GM12873 (cell line): ENCODE measurements around the gene DOCK7.

Experiments used
- TF ChIP-seq, protein P1 (sequence below): IDR thresholded peaks from 2 replicates; pipeline ENCODE4 v1.5.1; 2012; ENCODE audit warnings: low read depth, mild to moderate bottlenecking, moderate library complexity, low read length, control low read depth; ENCODE audit not compliant: insufficient read depth; ENCODE audit errors: missing control alignments

The DOCK7 gene

GRCh38 chr1:62725255-62725654 is 37.1 kb upstream of the DOCK7 start:
- TF ChIP-seq, protein P1, sequence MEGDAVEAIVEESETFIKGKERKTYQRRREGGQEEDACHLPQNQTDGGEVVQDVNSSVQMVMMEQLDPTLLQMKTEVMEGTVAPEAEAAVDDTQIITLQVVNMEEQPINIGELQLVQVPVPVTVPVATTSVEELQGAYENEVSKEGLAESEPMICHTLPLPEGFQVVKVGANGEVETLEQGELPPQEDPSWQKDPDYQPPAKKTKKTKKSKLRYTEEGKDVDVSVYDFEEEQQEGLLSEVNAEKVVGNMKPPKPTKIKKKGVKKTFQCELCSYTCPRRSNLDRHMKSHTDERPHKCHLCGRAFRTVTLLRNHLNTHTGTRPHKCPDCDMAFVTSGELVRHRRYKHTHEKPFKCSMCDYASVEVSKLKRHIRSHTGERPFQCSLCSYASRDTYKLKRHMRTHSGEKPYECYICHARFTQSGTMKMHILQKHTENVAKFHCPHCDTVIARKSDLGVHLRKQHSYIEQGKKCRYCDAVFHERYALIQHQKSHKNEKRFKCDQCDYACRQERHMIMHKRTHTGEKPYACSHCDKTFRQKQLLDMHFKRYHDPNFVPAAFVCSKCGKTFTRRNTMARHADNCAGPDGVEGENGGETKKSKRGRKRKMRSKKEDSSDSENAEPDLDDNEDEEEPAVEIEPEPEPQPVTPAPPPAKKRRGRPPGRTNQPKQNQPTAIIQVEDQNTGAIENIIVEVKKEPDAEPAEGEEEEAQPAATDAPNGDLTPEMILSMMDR, result no peak

GRCh38 chr1:62724430-62724829 is 36.2 kb upstream of the DOCK7 start:
- TF ChIP-seq, protein P1, result no peak

DNA sequence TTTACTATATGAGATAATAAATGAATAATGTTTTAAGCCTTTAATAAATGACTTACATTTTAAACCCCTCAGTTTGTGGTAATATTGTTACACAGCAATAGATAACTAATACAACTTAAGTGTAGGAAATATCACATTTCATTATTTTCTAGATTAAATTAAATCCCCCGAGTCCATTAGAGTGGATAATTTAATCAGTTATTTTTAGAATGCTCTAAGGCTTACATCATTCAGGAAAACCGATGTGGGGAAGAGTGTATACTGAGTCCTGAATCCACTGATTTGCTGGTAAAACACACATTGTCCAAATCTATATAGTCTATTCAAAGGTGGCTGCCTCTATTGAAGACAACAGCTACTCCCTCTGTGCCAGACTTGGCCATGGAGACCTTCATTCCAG is 35.7 kb upstream of the DOCK7 start:
- TF ChIP-seq, protein P1, result no peak

- TF ChIP-seq, protein P1, result no peak
Observed at GRCh38 chr1:62722796-62723195, 34.6 kb upstream of the DOCK7 start.

DNA sequence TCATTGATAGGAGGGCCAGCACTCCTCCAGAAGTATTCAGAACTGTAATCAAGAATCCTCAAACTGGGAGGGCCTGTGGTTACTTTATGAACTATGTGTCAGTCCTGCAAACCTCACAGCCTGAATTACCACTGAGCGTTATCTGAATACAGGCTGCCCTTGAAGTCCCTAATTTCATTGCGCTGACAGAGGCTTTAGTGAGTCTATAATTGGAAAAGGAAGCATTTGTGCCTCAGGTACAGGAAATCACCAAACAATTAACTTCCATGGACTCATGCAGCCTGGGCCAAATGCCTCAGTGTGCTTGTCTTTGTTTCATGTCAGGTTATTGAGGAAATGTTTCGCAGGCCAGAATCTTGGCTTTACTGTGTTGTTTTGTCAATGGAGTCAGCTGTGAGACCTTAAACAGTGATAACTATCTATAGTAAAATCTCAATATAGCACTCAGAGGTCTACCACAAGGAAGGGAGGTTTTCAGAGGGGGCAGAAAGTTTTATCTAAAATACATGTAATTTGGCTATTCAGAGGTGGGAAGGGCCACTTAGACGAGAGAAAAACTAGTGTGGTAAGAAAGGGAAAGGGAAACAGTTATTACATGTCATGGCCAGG is 32.9 kb upstream of the DOCK7 start:
- TF ChIP-seq, protein P1, result no peak

DNA sequence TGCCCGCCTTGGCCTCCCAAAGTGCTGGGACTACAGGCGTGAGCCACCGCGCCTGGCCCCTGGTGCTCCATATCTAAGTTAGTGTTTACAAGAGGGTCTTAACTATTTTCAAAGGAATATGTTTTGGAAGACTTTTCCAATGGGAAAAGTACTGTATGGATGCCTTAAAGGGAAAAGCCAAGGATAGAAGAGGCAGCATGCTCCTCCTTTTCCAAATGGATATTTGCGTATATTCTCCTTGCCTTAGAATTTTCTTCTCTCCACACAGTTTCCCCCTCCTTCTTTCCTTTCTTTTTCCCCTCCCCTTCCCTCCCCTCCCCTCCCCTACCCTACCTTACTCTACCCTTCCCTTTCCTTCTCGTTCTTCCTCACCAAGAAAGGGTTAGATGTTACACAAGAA is 29.3 kb upstream of the DOCK7 start:
- TF ChIP-seq, protein P1, result no peak

DNA sequence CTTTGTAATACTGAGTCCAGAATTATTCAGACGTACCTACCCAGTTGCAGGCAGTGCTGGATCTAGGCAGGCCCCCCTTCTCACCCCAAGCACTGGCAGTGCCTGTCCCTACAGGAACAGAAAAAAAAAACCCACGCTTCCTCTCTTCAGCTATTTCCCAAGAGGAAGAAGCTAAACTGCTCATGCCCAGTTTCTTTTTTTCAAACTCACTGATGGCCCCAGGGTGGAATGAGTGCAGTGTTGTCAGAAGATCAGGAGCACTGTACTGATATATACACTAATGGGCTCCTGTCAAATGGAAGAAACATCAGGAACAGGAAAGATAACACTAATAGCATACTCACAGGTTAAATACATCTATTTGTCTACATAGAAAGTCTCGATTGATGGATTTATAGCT is 28.2 kb upstream of the DOCK7 start:
- TF ChIP-seq, protein P1, result no peak
